ENCODE results near the gene ITGB1BP1.

The ITGB1BP1 gene, protein sequence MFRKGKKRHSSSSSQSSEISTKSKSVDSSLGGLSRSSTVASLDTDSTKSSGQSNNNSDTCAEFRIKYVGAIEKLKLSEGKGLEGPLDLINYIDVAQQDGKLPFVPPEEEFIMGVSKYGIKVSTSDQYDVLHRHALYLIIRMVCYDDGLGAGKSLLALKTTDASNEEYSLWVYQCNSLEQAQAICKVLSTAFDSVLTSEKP

DNA sequence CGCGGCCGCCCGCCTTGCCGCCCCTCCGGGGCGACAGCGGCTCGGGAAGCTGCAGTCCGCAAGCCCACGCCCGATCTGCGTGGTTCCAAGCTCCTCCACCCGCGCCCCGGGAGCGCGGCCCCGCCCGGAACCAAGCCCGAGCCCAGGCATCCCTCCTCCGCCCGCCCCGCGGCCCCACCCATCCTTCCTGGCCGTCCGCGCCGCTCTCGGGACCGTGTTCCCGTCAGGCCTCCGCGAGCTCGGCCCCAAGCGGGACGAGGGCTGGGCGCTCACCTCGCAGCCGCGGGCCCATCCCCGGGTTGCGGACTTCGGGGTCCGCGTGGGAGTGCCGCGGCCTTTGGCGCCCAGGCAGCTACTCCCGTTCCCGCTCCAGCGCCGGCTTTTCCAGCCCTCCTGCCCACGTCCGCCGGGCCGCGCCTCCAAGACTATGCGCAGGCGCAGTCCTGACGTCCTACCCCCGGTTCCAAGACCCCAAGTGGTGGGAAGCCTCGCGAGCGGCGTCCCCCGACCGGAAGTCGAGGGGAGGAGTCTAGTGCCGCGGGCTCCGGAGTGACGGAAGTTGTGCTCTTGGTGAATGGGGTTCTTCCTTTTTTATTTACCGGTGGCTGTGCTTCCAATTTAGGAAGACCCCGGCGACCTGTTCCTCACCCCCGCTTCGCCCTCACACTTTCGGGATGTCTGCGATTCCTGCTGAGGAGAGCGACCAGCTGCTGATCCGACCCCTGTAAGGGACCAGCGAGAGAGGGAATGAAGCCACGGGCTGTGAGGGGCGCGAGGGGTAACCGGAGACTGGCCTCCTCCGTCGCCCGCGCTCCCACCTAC, at the start of gene ITGB1BP1, which contains the start of gene CPSF3:
Gene ITGB1BP1 (minus strand): TSS at position 429 of the 822 bp plus-strand sequence. CDS start 4,831 bp downstream, outside the sequence.
Gene CPSF3 (plus strand): TSS at position 555 of the 822 bp plus-strand sequence. CDS start 120 bp downstream, at position 675.
- Histone ChIP-seq H3K4me3 (ENCODE audit: low read length) (peak within 1 kb of the TSS; percentile 94), H3K27me3 (ENCODE audit: control insufficient read depth, insufficient read depth, low read length) (no peaks in the 10 kb centered on the region), H3K9me3 (ENCODE audit: control insufficient read depth, low read length) (no peaks in the 10 kb centered on the region), H3K36me3 (ENCODE audit: control insufficient read depth, insufficient read depth, low read length) (no peaks in the 10 kb centered on the region), H3K4me1 (ENCODE audit: control insufficient read depth, insufficient read depth, low read length) (peaks cover 12% of the 10 kb centered on the region), H3K9ac (ENCODE audit: low read length) (peak within 1 kb of the TSS; percentile 93)

DNA sequence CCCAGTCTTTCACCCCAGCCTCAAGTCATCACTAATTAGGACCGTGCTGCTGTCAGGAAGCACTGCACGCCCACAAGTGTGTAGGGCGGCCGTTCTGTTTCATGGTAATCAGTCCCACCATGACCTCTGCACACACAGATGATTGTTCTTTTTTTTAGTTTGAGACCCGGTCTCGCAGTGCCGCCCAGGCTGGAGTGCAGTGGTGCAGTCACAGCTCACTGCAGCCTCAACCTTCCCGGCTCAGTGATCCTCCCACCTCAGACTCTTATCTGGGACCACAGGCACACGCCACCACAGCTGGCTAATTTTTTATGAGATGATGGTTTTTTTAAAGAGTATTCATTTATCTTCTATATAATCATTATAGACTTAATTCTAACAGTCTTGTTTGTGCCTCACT, 49.2 kb upstream of the ITGB1BP1 start:
- Histone ChIP-seq H3K27me3 (ENCODE audit: control insufficient read depth, insufficient read depth, low read length) (no peaks in the 10 kb centered on the region), H3K36me3 (ENCODE audit: control insufficient read depth, insufficient read depth, low read length) (no peaks in the 10 kb centered on the region), H3K4me3 (ENCODE audit: low read length) (no peak overlapping the region), H3K9me3 (ENCODE audit: control insufficient read depth, low read length) (no peaks in the 10 kb centered on the region), H3K4me1 (ENCODE audit: control insufficient read depth, insufficient read depth, low read length) (peaks cover 7% of the 10 kb centered on the region), H3K9ac (ENCODE audit: low read length) (no peak overlapping the region)

DNA sequence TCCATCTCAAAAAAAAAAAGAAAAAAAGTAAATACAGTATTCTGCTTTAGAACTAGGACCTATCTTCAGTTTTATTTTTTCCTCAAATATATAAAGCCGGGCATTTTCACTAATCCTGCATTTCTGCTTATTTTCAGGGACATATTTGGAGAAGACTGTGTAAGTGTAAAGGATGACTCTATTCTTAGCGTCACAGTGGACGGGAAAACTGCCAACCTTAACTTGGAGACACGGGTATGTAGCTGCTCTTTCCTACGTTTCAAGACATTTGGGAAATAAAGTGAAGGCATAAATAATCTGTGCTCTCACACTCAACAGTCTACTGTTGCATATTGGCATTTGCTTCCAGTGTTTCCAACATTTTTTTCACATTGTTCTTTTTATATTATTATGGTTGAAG, 47.9 kb upstream of the ITGB1BP1 start:
- no peak overlapping the region for H3K9ac ChIP-seq (ENCODE audit: low read length)
- H3K4me1 ChIP-seq (ENCODE audit: control insufficient read depth, insufficient read depth, low read length) = peaks cover 7% of the 10 kb centered on the region
- no peak overlapping the region for H3K4me3 ChIP-seq (ENCODE audit: low read length)
- H3K9me3 ChIP-seq (ENCODE audit: control insufficient read depth, low read length) = no peaks in the 10 kb centered on the region
- no peaks in the 10 kb centered on the region for H3K27me3 ChIP-seq (ENCODE audit: control insufficient read depth, insufficient read depth, low read length)
- no peaks in the 10 kb centered on the region for H3K36me3 ChIP-seq (ENCODE audit: control insufficient read depth, insufficient read depth, low read length)

DNA sequence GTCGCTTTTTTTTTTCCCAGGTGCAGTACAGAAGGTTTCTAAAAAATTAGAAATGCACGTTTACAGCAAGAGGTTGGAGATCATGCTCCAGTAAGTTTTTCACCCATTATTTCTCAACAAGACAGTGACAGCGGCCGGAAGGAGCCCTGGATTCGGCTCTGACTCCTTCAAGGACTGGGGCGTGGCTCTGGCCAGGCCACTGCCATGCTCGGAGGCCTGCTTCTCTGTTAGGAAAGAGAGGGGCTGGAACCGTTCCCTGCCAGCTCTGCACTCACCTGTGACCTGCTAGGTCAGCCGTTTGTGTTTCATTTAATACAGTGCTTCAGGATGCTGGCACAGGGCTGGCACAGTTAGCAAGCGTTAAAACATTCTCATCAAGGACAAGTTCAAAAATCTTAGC, 44.4 kb upstream of the ITGB1BP1 start:
- no peaks in the 10 kb centered on the region for H3K9me3 ChIP-seq (ENCODE audit: control insufficient read depth, low read length)
- no peaks in the 10 kb centered on the region for H3K27me3 ChIP-seq (ENCODE audit: control insufficient read depth, insufficient read depth, low read length)
- no peak overlapping the region for H3K9ac ChIP-seq (ENCODE audit: low read length)
- H3K4me3 ChIP-seq (ENCODE audit: low read length) = no peak overlapping the region
- no peaks in the 10 kb centered on the region for H3K4me1 ChIP-seq (ENCODE audit: control insufficient read depth, insufficient read depth, low read length)
- no peaks in the 10 kb centered on the region for H3K36me3 ChIP-seq (ENCODE audit: control insufficient read depth, insufficient read depth, low read length)

DNA sequence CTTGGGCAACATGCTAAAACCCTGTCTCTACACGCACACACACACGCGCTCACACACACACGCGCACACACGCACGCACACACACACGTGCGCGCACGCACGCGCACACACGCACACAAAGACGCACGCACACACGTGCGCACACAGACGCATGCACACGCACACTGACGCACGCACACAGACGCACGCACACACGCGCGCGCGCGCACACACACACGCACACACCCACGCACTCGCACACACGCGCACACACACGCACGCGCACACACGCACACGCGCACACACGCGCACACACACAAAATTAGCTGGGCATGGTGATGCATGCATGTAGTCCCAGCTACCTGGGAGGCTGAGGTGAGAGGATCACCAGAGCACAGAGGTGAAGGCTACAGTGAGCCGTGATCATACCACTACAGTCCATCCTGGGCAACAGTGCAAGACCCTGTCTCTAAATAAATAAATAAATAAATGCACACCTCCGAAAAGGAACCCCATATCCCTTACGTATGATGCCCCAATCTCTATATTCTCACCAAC, 42.9 kb upstream of the ITGB1BP1 start:
- Histone ChIP-seq H3K36me3 (ENCODE audit: control insufficient read depth, insufficient read depth, low read length) (no peaks in the 10 kb centered on the region), H3K4me3 (ENCODE audit: low read length) (no peak overlapping the region), H3K9ac (ENCODE audit: low read length) (no peak overlapping the region), H3K4me1 (ENCODE audit: control insufficient read depth, insufficient read depth, low read length) (no peaks in the 10 kb centered on the region), H3K27me3 (ENCODE audit: control insufficient read depth, insufficient read depth, low read length) (no peaks in the 10 kb centered on the region), H3K9me3 (ENCODE audit: control insufficient read depth, low read length) (no peaks in the 10 kb centered on the region)

DNA sequence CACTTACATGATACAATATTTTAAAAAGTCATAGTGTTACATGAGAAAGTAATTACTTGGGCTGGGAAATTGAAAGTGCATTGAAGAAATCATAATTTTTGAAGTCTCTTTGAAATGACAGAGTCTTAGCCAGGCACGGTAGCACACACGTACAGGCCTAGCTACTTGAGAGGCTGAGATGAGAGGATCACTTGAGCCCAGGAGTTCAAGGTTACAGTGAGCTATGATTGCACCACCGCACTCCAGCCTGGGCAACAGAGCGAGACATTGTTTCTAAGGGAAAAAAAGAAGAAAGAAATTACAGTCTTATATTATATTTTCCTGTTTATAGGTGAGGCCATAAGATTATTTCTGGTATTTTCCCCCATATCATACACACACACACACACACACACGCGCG, 41.8 kb upstream of the ITGB1BP1 start:
- Histone ChIP-seq H3K9me3 (ENCODE audit: control insufficient read depth, low read length) (no peaks in the 10 kb centered on the region), H3K36me3 (ENCODE audit: control insufficient read depth, insufficient read depth, low read length) (no peaks in the 10 kb centered on the region), H3K27me3 (ENCODE audit: control insufficient read depth, insufficient read depth, low read length) (no peaks in the 10 kb centered on the region), H3K9ac (ENCODE audit: low read length) (no peak overlapping the region), H3K4me1 (ENCODE audit: control insufficient read depth, insufficient read depth, low read length) (no peaks in the 10 kb centered on the region), H3K4me3 (ENCODE audit: low read length) (no peak overlapping the region)

DNA sequence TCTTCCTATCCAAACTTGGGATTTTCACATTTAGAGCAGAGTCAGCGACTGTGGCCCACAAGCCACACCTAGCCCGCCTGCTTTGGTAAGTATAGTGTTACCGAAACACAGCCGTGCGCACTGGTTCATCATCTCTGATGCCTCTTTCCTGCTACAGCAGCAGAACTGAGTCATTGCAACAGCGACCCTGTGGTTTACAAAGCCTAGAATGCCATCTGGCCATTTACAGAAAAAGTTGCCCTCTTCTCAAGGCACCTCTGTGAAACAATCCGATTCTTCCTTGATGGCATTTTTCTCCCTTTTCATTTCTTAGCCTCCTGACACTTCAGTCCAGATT, 40.3 kb upstream of the ITGB1BP1 start:
- H3K9me3 ChIP-seq (ENCODE audit: control insufficient read depth, low read length) = no peaks in the 10 kb centered on the region
- H3K4me3 ChIP-seq (ENCODE audit: low read length) = no peak overlapping the region
- H3K9ac ChIP-seq (ENCODE audit: low read length) = no peak overlapping the region
- H3K36me3 ChIP-seq (ENCODE audit: control insufficient read depth, insufficient read depth, low read length) = no peaks in the 10 kb centered on the region
- no peaks in the 10 kb centered on the region for H3K4me1 ChIP-seq (ENCODE audit: control insufficient read depth, insufficient read depth, low read length)
- H3K27me3 ChIP-seq (ENCODE audit: control insufficient read depth, insufficient read depth, low read length) = no peaks in the 10 kb centered on the region

DNA sequence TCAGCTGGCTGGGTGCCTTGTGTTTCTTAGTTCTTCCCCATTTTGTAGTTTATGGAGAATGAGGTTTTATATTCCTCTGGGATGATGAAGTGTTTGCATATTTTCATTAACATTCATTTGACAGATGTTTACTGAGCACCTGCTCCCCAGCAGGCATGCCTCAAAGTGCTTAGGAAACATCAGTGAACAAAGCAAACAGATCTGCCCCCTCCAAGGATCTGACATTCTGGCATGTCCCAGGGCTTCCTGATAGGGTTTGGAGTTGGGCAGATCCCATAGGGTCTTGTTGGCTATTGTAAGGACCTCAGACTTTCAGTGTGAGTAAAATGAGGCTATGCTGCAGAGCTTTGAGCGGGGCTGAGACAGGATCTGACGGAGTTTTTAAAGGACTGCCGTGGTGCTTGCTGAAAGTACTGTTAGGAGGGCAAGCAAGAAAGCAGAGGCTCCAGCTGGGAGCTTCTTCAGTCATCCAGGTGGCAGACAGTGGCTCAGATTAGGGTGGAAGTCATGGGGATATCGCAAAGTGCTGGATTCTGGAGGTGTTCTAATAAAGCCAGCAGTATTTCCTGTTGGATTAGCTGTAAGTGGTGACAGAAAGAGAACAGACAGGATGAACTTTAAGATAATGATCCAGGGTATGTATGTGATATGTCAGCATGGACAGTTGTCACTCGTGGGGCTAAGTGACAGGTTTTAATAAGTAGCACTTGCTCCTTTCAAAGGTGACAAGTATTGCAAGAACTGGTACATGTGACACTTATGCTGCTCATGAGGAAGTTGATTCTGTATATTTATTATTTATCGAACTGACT, 39.8 kb upstream of the ITGB1BP1 start:
- Histone ChIP-seq H3K9me3 (ENCODE audit: control insufficient read depth, low read length) (no peaks in the 10 kb centered on the region), H3K4me1 (ENCODE audit: control insufficient read depth, insufficient read depth, low read length) (no peaks in the 10 kb centered on the region), H3K27me3 (ENCODE audit: control insufficient read depth, insufficient read depth, low read length) (no peaks in the 10 kb centered on the region), H3K36me3 (ENCODE audit: control insufficient read depth, insufficient read depth, low read length) (no peaks in the 10 kb centered on the region), H3K9ac (ENCODE audit: low read length) (no peak overlapping the region), H3K4me3 (ENCODE audit: low read length) (no peak overlapping the region)

DNA sequence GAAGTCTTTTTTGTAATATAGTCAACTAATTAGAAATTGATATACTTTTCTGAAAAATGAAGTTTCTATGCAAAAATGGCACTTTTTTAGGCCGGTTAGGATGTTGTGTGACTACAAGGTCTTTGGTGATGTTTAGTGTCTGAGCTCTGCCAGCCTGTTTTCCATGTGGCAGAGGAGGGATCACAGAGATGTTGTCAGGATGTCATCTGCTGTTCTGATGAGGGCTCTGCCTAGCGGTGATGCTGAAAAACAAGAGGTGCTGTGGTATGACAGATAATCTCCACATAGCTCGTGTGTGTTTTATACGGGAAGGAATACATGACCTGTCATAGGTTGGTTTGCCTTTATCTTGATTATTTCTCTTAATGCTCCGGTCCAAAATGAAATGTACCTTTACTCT, 39.0 kb upstream of the ITGB1BP1 start:
- Histone ChIP-seq H3K9ac (ENCODE audit: low read length) (no peak overlapping the region), H3K27me3 (ENCODE audit: control insufficient read depth, insufficient read depth, low read length) (no peaks in the 10 kb centered on the region), H3K4me1 (ENCODE audit: control insufficient read depth, insufficient read depth, low read length) (no peaks in the 10 kb centered on the region), H3K36me3 (ENCODE audit: control insufficient read depth, insufficient read depth, low read length) (no peaks in the 10 kb centered on the region), H3K9me3 (ENCODE audit: control insufficient read depth, low read length) (no peaks in the 10 kb centered on the region), H3K4me3 (ENCODE audit: low read length) (no peak overlapping the region)

DNA sequence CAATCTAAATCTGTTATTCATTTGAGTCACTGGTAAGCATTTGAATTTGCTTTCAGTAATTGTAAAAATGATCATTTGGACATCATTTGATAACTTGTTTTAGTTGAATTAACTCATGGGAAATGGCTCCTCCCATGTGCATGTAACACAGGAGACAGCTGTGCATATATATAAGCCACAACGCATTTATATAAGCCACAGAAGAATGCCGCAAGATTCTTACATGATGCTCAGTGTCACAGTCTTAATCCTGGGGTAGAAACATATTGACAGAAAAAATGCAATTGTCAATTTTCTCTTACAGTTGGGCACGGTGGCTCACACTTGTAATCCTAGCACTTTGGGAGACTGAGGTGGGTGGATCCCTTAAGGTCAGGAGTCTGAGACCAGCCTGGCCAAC, 37.8 kb upstream of the ITGB1BP1 start:
- Histone ChIP-seq H3K27me3 (ENCODE audit: control insufficient read depth, insufficient read depth, low read length) (no peaks in the 10 kb centered on the region), H3K4me1 (ENCODE audit: control insufficient read depth, insufficient read depth, low read length) (no peaks in the 10 kb centered on the region), H3K4me3 (ENCODE audit: low read length) (no peak overlapping the region), H3K36me3 (ENCODE audit: control insufficient read depth, insufficient read depth, low read length) (no peaks in the 10 kb centered on the region), H3K9ac (ENCODE audit: low read length) (no peak overlapping the region), H3K9me3 (ENCODE audit: control insufficient read depth, low read length) (no peaks in the 10 kb centered on the region)

DNA sequence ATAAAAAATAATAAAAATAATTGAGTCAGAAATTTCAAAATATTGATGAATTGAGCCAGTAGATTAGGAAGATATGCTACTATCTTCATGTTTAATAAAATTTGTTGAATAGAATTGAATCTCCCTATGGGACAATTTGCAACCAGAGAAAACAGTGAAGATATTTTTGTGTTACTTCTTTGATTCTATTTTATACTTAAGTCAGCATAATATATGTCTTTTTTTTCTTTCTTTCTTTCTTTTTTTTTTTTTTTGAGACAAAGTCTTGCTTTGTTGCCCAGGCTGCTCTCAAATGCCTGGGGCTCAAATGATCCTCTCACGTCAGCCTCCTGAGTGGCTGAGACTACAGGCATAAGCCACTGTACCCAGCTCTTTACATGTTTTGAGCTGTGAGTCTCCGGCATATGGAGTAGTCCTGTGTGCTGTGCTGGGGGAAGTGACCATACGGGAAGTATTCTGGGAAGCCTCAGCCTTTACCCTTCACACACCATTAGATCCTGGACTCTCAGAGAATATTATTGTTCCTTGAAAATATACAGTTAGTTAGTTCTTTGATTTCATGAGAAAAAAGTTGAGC, 37.2 kb upstream of the ITGB1BP1 start:
- no peaks in the 10 kb centered on the region for H3K4me1 ChIP-seq (ENCODE audit: control insufficient read depth, insufficient read depth, low read length)
- peaks cover under 1% of the 10 kb centered on the region for H3K36me3 ChIP-seq (ENCODE audit: control insufficient read depth, insufficient read depth, low read length)
- no peaks in the 10 kb centered on the region for H3K9me3 ChIP-seq (ENCODE audit: control insufficient read depth, low read length)
- H3K27me3 ChIP-seq (ENCODE audit: control insufficient read depth, insufficient read depth, low read length) = no peaks in the 10 kb centered on the region
- H3K9ac ChIP-seq (ENCODE audit: low read length) = no peak overlapping the region
- no peak overlapping the region for H3K4me3 ChIP-seq (ENCODE audit: low read length)

Data from mucosa of stomach (tissue), 1 donor.